NOMO-1 treated with DMSO at 0.1 percent for 48 hours (cell line): ENCODE measurements around the gene ADI1.
"Not testable (repeated sequence)": the region's sequence is repeated elsewhere in the genome, so short reads cannot be mapped to it uniquely, and the experiment has no call there.

Experiments used
- DNase-seq: peaks from one replicate; lab custom pipeline; 2025; ENCODE audit not compliant: unreplicated experiment; lab: John Stamatoyannopoulos, UW

ADI1 gene

GRCh38 chr2:3450385-3451010 lies 68.8 kb downstream of the ADI1 start:
- no peak for DNase-seq

- DNase-seq = no peak
Measured at GRCh38 chr2:3449936-3450335, 69.4 kb downstream of the ADI1 start.

- no peak for DNase-seq
Measured at GRCh38 chr2:3449086-3449485, 70.2 kb downstream of the ADI1 start.

- not testable (repeated sequence) for DNase-seq
Measured at GRCh38 chr2:3448441-3448911, 70.9 kb downstream of the ADI1 start.

- DNase-seq = no peak
Measured at GRCh38 chr2:3447789-3448317, 71.5 kb downstream of the ADI1 start.
